ENCODE measurements around the gene ADAM11.

DNA sequence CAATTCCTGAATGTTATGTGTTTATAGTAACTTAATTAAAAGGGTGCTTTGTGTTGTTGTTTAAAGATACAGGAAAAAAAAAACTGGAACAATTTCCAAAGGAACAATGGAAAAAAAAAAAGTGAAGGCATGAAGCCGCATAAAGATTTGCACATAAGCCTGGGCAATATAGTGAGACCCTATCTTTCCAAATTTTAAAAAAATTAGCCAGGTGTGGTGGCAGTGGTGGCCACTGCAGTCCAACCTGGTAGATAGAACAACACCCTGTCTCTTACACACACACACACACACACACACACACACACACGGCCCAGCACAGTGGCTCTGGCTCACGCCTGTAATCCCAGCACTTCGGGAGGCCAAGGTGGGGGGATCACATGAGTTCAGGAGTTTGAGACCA, 49.4 kb downstream of the ADAM11 start:
- TF ChIP-seq EZH2 (IDR thresholded peaks at IDR 0.05; ENCODE audit: insufficient read depth, poor library complexity, severe bottlenecking) (no peak), EZH2phosphoT487 (IDR thresholded peaks at IDR 0.05; ENCODE audit: insufficient read depth, low read depth) (no peak)

Data from GM23248 (cell line).